ENCODE measurements around the gene CEMIP2.

GRCh38 chr9:71637926-71638325, 130.4 kb downstream of the CEMIP2 start:
- no peak for TF ChIP-seq SIN3A (IDR thresholded peaks at IDR 0.05; ENCODE audit: borderline replicate concordance, insufficient read depth, low read depth, low read length)
- TF ChIP-seq POLR2AphosphoS5 (IDR thresholded peaks at IDR 0.05; ENCODE audit: low read depth, low read length): no peak
- TF ChIP-seq, protein P1, sequence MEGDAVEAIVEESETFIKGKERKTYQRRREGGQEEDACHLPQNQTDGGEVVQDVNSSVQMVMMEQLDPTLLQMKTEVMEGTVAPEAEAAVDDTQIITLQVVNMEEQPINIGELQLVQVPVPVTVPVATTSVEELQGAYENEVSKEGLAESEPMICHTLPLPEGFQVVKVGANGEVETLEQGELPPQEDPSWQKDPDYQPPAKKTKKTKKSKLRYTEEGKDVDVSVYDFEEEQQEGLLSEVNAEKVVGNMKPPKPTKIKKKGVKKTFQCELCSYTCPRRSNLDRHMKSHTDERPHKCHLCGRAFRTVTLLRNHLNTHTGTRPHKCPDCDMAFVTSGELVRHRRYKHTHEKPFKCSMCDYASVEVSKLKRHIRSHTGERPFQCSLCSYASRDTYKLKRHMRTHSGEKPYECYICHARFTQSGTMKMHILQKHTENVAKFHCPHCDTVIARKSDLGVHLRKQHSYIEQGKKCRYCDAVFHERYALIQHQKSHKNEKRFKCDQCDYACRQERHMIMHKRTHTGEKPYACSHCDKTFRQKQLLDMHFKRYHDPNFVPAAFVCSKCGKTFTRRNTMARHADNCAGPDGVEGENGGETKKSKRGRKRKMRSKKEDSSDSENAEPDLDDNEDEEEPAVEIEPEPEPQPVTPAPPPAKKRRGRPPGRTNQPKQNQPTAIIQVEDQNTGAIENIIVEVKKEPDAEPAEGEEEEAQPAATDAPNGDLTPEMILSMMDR (IDR thresholded peaks at IDR 0.05): no peak

Measured in Panc1 (cell line).